SU-DHL-6 (cell line): ENCODE results near the gene STEAP4.

Source experiments
- H2AFZ ChIP-seq: fragments of 200-600 bp; sonication (generic); 2 replicates; pipeline ENCODE4 v1.6.1; 2014; ENCODE audit warnings: low read depth, mild to moderate bottlenecking, moderate library complexity, mixed read lengths, antibody characterized with exemption, low read length; ENCODE audit not compliant: severe bottlenecking
- H3F3A ChIP-seq: fragments of 200-600 bp; shearing (Covaris generic); 2 replicates; pipeline ENCODE4 v1.6.0; 2016; ENCODE audit warnings: antibody characterized with exemption, mild to moderate bottlenecking; ENCODE audit not compliant: insufficient read depth
- H3K27ac ChIP-seq: fragments of 200-600 bp; sonication (generic); 2 replicates; pipeline ENCODE4 v1.5.1; 2016; ENCODE audit warnings: low read depth, mild to moderate bottlenecking, low read length, moderate library complexity, mixed read lengths
- H3K27me3 ChIP-seq: fragments of 200-600 bp; sonication (generic), shearing (Covaris generic); 2 replicates; pipeline ENCODE4 v1.6.0; 2014; ENCODE audit warnings: mild to moderate bottlenecking, low read length
- H3K36me3 ChIP-seq: fragments of 200-600 bp; sonication (generic); 2 replicates; pipeline ENCODE4 v1.6.1; 2014; ENCODE audit warnings: mild to moderate bottlenecking, low read length, mixed read lengths
- H3K4me2 ChIP-seq: fragments of 300-600, 200-600 bp; shearing (Covaris generic), sonication (generic); 2 replicates; pipeline ENCODE4 v1.6.0; 2014; ENCODE audit warnings: low read length, low read depth, mild to moderate bottlenecking; ENCODE audit not compliant: poor library complexity, severe bottlenecking
- H3K4me3 ChIP-seq: fragments of 200-600 bp; sonication (generic); 2 replicates; pipeline ENCODE4 v1.5.1; 2014; ENCODE audit warnings: antibody characterized with exemption, low read length, mild to moderate bottlenecking, mixed read lengths; ENCODE audit not compliant: insufficient read depth, poor library complexity, severe bottlenecking
- H3K79me2 ChIP-seq: fragments of 200-600 bp; sonication (generic); 2 replicates; pipeline ENCODE4 v1.6.1; 2014; ENCODE audit warnings: mild to moderate bottlenecking, low read length, moderate library complexity; ENCODE audit not compliant: insufficient read depth
- H3K9ac ChIP-seq: fragments of 200-600 bp; sonication (generic); 2 replicates; pipeline ENCODE4 v1.7.0; 2014; ENCODE audit warnings: mild to moderate bottlenecking, low read length
- H3K9me2 ChIP-seq: fragments of 200-600 bp; sonication (generic); replicated peaks from 2 replicates; pipeline ENCODE4 v1.6.1; 2014; ENCODE audit warnings: low read length; ENCODE audit not compliant: insufficient read depth
- H3K9me3 ChIP-seq: fragments of 200-600 bp; sonication (generic); 2 replicates; pipeline ENCODE4 v1.6.1; 2014; ENCODE audit warnings: low read length, mixed read lengths; ENCODE audit not compliant: insufficient read depth
- H4K20me1 ChIP-seq: fragments of 200-600 bp; sonication (generic); 2 replicates; pipeline ENCODE4 v1.6.1; 2014; ENCODE audit warnings: low read depth, mild to moderate bottlenecking, antibody characterized with exemption, low read length, moderate library complexity, mixed read lengths
- EZH2phosphoT487 ChIP-seq: fragments of 200-600 bp; sonication (generic), shearing (Covaris generic); conservative IDR thresholded peaks from 2 replicates; pipeline ENCODE4 v1.6.1; 2018; ENCODE audit warnings: mild to moderate bottlenecking, antibody characterized with exemption, low read length, moderate library complexity, mixed read lengths
- TF ChIP-seq, protein P1 (sequence below): fragments of 200-600 bp; sonication (generic); IDR thresholded peaks from one replicate; pipeline ENCODE4 v1.5.1; 2017; ENCODE audit warnings: antibody characterized with exemption, mild to moderate bottlenecking, low read length, moderate library complexity; ENCODE audit not compliant: insufficient read depth, poor library complexity, severe bottlenecking

The STEAP4 gene

GRCh38 chr7:88347517-88347916, 40.8 kb upstream of the STEAP4 start:
- no peak for TF ChIP-seq EZH2phosphoT487
- TF ChIP-seq, protein P1, sequence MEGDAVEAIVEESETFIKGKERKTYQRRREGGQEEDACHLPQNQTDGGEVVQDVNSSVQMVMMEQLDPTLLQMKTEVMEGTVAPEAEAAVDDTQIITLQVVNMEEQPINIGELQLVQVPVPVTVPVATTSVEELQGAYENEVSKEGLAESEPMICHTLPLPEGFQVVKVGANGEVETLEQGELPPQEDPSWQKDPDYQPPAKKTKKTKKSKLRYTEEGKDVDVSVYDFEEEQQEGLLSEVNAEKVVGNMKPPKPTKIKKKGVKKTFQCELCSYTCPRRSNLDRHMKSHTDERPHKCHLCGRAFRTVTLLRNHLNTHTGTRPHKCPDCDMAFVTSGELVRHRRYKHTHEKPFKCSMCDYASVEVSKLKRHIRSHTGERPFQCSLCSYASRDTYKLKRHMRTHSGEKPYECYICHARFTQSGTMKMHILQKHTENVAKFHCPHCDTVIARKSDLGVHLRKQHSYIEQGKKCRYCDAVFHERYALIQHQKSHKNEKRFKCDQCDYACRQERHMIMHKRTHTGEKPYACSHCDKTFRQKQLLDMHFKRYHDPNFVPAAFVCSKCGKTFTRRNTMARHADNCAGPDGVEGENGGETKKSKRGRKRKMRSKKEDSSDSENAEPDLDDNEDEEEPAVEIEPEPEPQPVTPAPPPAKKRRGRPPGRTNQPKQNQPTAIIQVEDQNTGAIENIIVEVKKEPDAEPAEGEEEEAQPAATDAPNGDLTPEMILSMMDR: no peak
- no peaks in the 10 kb centered on the region for H3F3A ChIP-seq
- H3K9ac ChIP-seq: no peak overlapping the region
- no peak overlapping the region for H2AFZ ChIP-seq
- peaks cover 4% of the 10 kb centered on the region; the same call in 1 of the 2 replicates for H4K20me1 ChIP-seq
- no peak overlapping the region for H3K4me2 ChIP-seq
- H3K79me2 ChIP-seq: no peaks in the 10 kb centered on the region
- H3K4me3 ChIP-seq: no peak overlapping the region
- no peaks in the 10 kb centered on the region for H3K36me3 ChIP-seq
- H3K9me2 ChIP-seq: no peaks in the 10 kb centered on the region
- no peaks in the 10 kb centered on the region for H3K27me3 ChIP-seq
- no peak overlapping the region for H3K27ac ChIP-seq
- no peaks in the 10 kb centered on the region for H3K9me3 ChIP-seq

- H3K27me3 ChIP-seq: no peaks in the 10 kb centered on the region
- H3K36me3 ChIP-seq: no peaks in the 10 kb centered on the region
- no peak overlapping the region for H3K9ac ChIP-seq
- H4K20me1 ChIP-seq: peaks cover 4% of the 10 kb centered on the region; the same call in 1 of the 2 replicates
- no peak overlapping the region for H3K27ac ChIP-seq
- H3K79me2 ChIP-seq: no peaks in the 10 kb centered on the region
- H3K4me2 ChIP-seq: no peak overlapping the region
- TF ChIP-seq EZH2phosphoT487: no peak
- TF ChIP-seq, protein P1: no peak
- no peak overlapping the region for H2AFZ ChIP-seq
- no peak overlapping the region for H3K4me3 ChIP-seq
- no peaks in the 10 kb centered on the region for H3K9me2 ChIP-seq
- H3F3A ChIP-seq: no peaks in the 10 kb centered on the region
- no peaks in the 10 kb centered on the region for H3K9me3 ChIP-seq
These were observed 40.4 kb upstream of the STEAP4 start for GRCh38 chr7:88347090-88347489.

DNA sequence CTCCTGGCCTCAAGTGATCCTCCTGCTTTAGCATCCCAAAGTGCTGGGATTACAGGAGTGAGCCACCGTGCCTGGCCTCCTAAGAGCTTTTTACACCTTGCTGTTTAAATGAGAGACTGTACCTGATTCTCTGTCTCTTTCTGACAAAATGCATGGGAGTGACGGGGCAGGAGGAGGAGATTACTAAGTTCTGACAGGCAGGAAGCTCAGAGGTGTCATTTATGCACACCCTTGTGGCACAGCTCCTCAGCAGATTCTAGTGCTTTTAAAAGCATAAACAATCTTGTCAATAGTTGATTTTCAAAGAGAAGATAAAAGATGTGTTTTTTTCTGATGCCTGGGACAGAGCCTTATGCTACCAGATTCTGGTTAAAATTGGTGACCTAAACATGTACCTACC, 39.7 kb upstream of the STEAP4 start:
- Histone ChIP-seq H2AFZ (no peak overlapping the region), H4K20me1 (peaks cover 4% of the 10 kb centered on the region; the same call in 1 of the 2 replicates), H3K27ac (no peak overlapping the region), H3K4me2 (no peak overlapping the region), H3K9me3 (no peaks in the 10 kb centered on the region), H3K4me3 (no peak overlapping the region), H3K36me3 (no peaks in the 10 kb centered on the region), H3F3A (no peaks in the 10 kb centered on the region), H3K79me2 (no peaks in the 10 kb centered on the region), H3K9me2 (no peaks in the 10 kb centered on the region), H3K9ac (no peak overlapping the region), H3K27me3 (no peaks in the 10 kb centered on the region)
- TF ChIP-seq EZH2phosphoT487: no peak
- TF ChIP-seq, protein P1: no peak
